ENCODE results near the gene RBMS1. TPM values are rescaled to one million over a fixed set of nuclear protein-coding genes. Genes with fewer than 3 reads are reported as not detected.

RBMS1 gene
- total RNA-seq, 3 donors from 2014 or later (not counting 1 experiment from before 2014, with no cell fraction given), result 111 to 167 (median 132) TPM

GRCh38 chr2:160324917-160325316, 168.7 kb downstream of the RBMS1 start:
- Mint-ChIP-seq H3K4me1 (peaks cover 86 to 90% of the 10 kb centered on the region in 2 donors), H3K9me3 (no peaks in the 10 kb centered on the region), H3K4me3 (no peak overlapping the region), H3K27me3 (ENCODE audit: low read depth in 2 of 2) (no peaks in the 10 kb centered on the region), H3K36me3 (no peaks in the 10 kb centered on the region), H3K27ac (peak overlapping the region; percentile 49 to 88)
- Histone ChIP-seq H3K36me3 (ENCODE audit: control insufficient read depth, insufficient read depth, low read length) (no peaks in the 10 kb centered on the region), H3K4me1 (ENCODE audit: control insufficient read depth, insufficient read depth, low read length) (peaks cover 19% of the 10 kb centered on the region), H3K4me3 (ENCODE audit: low read length) (no peak overlapping the region), H3K27me3 (ENCODE audit: control insufficient read depth, insufficient read depth, low read length) (no peaks in the 10 kb centered on the region), H3K27ac (ENCODE audit: low read length) (no peak overlapping the region), H3K9me3 (ENCODE audit: control insufficient read depth, insufficient read depth, low read length) (no peaks in the 10 kb centered on the region)
- no peak for ATAC-seq
- TF ChIP-seq CTCF (IDR thresholded peaks at IDR 0.05), result no peak
- intact Hi-C loops (cut with micrococcal nuclease), result loop anchor here (1.0 to 10.0 kb wide), 4 partner anchors 170 to 740 kb away; partner anchors contain the start of gene RBMS1
- WGBS (ENCODE audit: insufficient coverage), result 71% methylated on average over 2 of the region's 3 CpGs
- no peak for DNase-seq

- WGBS (ENCODE audit: insufficient coverage), result 81% methylated on average over 5 of the region's 12 CpGs
- Histone ChIP-seq H3K27ac (ENCODE audit: low read length) (no peak overlapping the region), H3K36me3 (ENCODE audit: control insufficient read depth, insufficient read depth, low read length) (no peaks in the 10 kb centered on the region), H3K27me3 (ENCODE audit: control insufficient read depth, insufficient read depth, low read length) (no peaks in the 10 kb centered on the region), H3K9me3 (ENCODE audit: control insufficient read depth, insufficient read depth, low read length) (no peaks in the 10 kb centered on the region), H3K4me3 (ENCODE audit: low read length) (no peak overlapping the region), H3K4me1 (ENCODE audit: control insufficient read depth, insufficient read depth, low read length) (peaks cover 19% of the 10 kb centered on the region)
- peak; percentile 63 to 72 (median 67) for ATAC-seq
- Mint-ChIP-seq H3K27ac (peak overlapping the region; percentile 49 to 88), H3K4me3 (no peak overlapping the region), H3K36me3 (no peaks in the 10 kb centered on the region), H3K9me3 (no peaks in the 10 kb centered on the region), H3K27me3 (ENCODE audit: low read depth in 2 of 2) (no peaks in the 10 kb centered on the region), H3K4me1 (peaks cover 80 to 86% of the 10 kb centered on the region in 2 donors)
- TF ChIP-seq CTCF (IDR thresholded peaks at IDR 0.05), result peak; percentile 75
- peak; percentile 40 to 67 for DNase-seq
- intact Hi-C loops (cut with micrococcal nuclease), result loop anchor here (1.0 to 10.0 kb wide), 4 partner anchors 171 to 741 kb away; partner anchors contain the start of gene RBMS1
These were observed 169.3 kb downstream of the RBMS1 start for GRCh38 chr2:160324161-160324800.

GRCh38 chr2:160322320-160322719, 171.3 kb downstream of the RBMS1 start:
- Histone ChIP-seq H3K36me3 (ENCODE audit: control insufficient read depth, insufficient read depth, low read length) (peaks cover 5% of the 10 kb centered on the region), H3K9me3 (ENCODE audit: control insufficient read depth, insufficient read depth, low read length) (no peaks in the 10 kb centered on the region), H3K4me3 (ENCODE audit: low read length) (no peak overlapping the region), H3K4me1 (ENCODE audit: control insufficient read depth, insufficient read depth, low read length) (peaks cover 14% of the 10 kb centered on the region), H3K27me3 (ENCODE audit: control insufficient read depth, insufficient read depth, low read length) (no peaks in the 10 kb centered on the region), H3K27ac (ENCODE audit: low read length) (no peak overlapping the region)
- TF ChIP-seq CTCF (IDR thresholded peaks at IDR 0.05), result no peak
- intact Hi-C loops (cut with micrococcal nuclease), result loop anchor here (10.0 kb wide), 2 partner anchors 172 to 742 kb away; partner anchors contain the start of gene RBMS1
- DNase-seq, result no peak
- H3K4me1 Mint-ChIP-seq, result peaks cover 68 to 73% of the 10 kb centered on the region in 2 donors
- H3K4me3 Mint-ChIP-seq, result no peak overlapping the region
- ATAC-seq, result no peak
- WGBS (ENCODE audit: insufficient coverage), result 7% methylated on average over 1 of the region's 3 CpGs
- H3K27me3 Mint-ChIP-seq (ENCODE audit: low read depth in 2 of 2), result no peaks in the 10 kb centered on the region
- no peaks in the 10 kb centered on the region for H3K36me3 Mint-ChIP-seq
- H3K9me3 Mint-ChIP-seq, result no peaks in the 10 kb centered on the region
- peak overlapping the region in 1 of 2 donors; percentile 0 for H3K27ac Mint-ChIP-seq
